Endothelial cell of umbilical vein (primary cell): Measurements from ENCODE around the gene FAM78A. TPM values are rescaled to one million over a fixed set of nuclear protein-coding genes. Genes with fewer than 3 reads are reported as not detected.

Experiments used
- BruUV-seq: library from RNA; stranded (reverse); fragments of 400-500 nt; replicated peaks from 2 replicates; lab custom pipeline; 2021; lab: Mats Ljungman, UMichigan
- CTCF ChIA-PET: fragments of 300-600, 350-600 bp; sonication (Branson Sonifier 250); formaldehyde crosslinking; loops from one replicate; lab custom pipeline; 2021; ENCODE audit warnings: antibody characterized with exemption, inconsistent platforms; lab: Charles Lee
- POLR2A ChIA-PET: fragments of 300-600, 350-600 bp; sonication (Branson Sonifier 250); formaldehyde crosslinking; loops from one replicate; lab custom pipeline; 2021; ENCODE audit warnings: antibody characterized with exemption, inconsistent platforms; lab: Charles Lee
- DNase-seq: peaks from one replicate; pipeline ENCODE4 v3.0.0-alpha.2; 2011; ENCODE audit warnings: low read depth, low spot score
- FAIRE-seq: peaks from 2 replicates; lab custom pipeline; 2011; peaks lifted over from hg19 to GRCh38; lab: Jason Lieb, UNC
- H2AFZ ChIP-seq: 2 replicates; pipeline ENCODE4 v1.6.0; 2012; ENCODE audit warnings: low read depth, low read length, control low read depth, inconsistent platforms
- H3K27ac ChIP-seq: 2 replicates; pipeline ENCODE4 v1.5.1; 2011; ENCODE audit warnings: low read depth, mild to moderate bottlenecking, control low read depth, low read length, moderate library complexity; ENCODE audit not compliant: insufficient read depth
- H3K27me3 ChIP-seq, 2 experiments: 2 replicates each; pipeline versions ENCODE4 v1.6.0 to v1.6.1; 2011; ENCODE audit warnings: low read length in 2 of 2, mixed read lengths in 1 of 2; ENCODE audit not compliant: control insufficient read depth in 2 of 2, insufficient read depth in 2 of 2
- H3K36me3 ChIP-seq, 2 experiments: 2 replicates in 1 of 2; 3 replicates in 1 of 2; pipeline ENCODE4 v1.5.1; 2011; ENCODE audit warnings: low read length in 2 of 2, mild to moderate bottlenecking in 1 of 2, moderate library complexity in 1 of 2; ENCODE audit not compliant: control insufficient read depth in 2 of 2, insufficient read depth in 2 of 2; ENCODE audit errors: extremely low read depth in 1 of 2
- H3K4me1 ChIP-seq: 3 replicates; pipeline ENCODE4 v1.5.1; 2011; ENCODE audit warnings: mild to moderate bottlenecking, low read length; ENCODE audit not compliant: control insufficient read depth, insufficient read depth; ENCODE audit errors: extremely low read depth
- H3K4me2 ChIP-seq: 2 replicates; pipeline ENCODE4 v1.6.1; 2011; ENCODE audit warnings: low read length, control low read depth, mixed read lengths; ENCODE audit not compliant: insufficient read depth
- H3K4me3 ChIP-seq, 3 experiments: fragments of 200-600 bp in 1 of 3; sonication (generic), shearing (Covaris generic) in 1 of 3; replicated peaks in 1 of 3; 2 replicates each; pipeline ENCODE4 v1.5.1; 2011 to 2016; ENCODE audit warnings: control low read depth in 3 of 3, low read length in 3 of 3, mild to moderate bottlenecking in 2 of 3, inconsistent platforms in 1 of 3, low read depth in 1 of 3, moderate library complexity in 1 of 3; ENCODE audit not compliant: insufficient read depth in 1 of 3
- H3K79me2 ChIP-seq: 2 replicates; pipeline ENCODE4 v1.6.0; 2012; ENCODE audit warnings: low read length, inconsistent platforms; ENCODE audit not compliant: control insufficient read depth, insufficient read depth
- H3K9ac ChIP-seq: replicated peaks from 2 replicates; pipeline ENCODE3; 2011; ENCODE audit warnings: low read length, control low read depth; ENCODE audit not compliant: insufficient read depth; ENCODE audit errors: extremely low read depth
- H3K9me1 ChIP-seq: replicated peaks from 3 replicates; pipeline ENCODE4 v1.6.0; 2011; ENCODE audit warnings: mild to moderate bottlenecking, low read length; ENCODE audit not compliant: control insufficient read depth, insufficient read depth; ENCODE audit errors: extremely low read depth
- H3K9me3 ChIP-seq: replicated peaks from 2 replicates; pipeline ENCODE4 v1.5.1; 2012; ENCODE audit warnings: low read length, inconsistent platforms; ENCODE audit not compliant: control insufficient read depth, insufficient read depth
- H4K20me1 ChIP-seq: replicated peaks from 2 replicates; pipeline ENCODE3; 2011; ENCODE audit warnings: mild to moderate bottlenecking, low read length; ENCODE audit not compliant: control insufficient read depth, insufficient read depth; ENCODE audit errors: extremely low read depth
- EZH2 ChIP-seq: IDR thresholded peaks from 2 replicates; pipeline ENCODE4 v1.6.1; 2012; ENCODE audit warnings: borderline replicate concordance, low read depth, mild to moderate bottlenecking, moderate library complexity, low read length, inconsistent platforms; ENCODE audit not compliant: severe bottlenecking
- FOS ChIP-seq: IDR thresholded peaks from 2 replicates; pipeline ENCODE4 v1.6.1; 2011; ENCODE audit warnings: mild to moderate bottlenecking, low read length, moderate library complexity, borderline replicate concordance; ENCODE audit not compliant: insufficient read depth
- GATA2 ChIP-seq: IDR thresholded peaks from 2 replicates; pipeline ENCODE4 v1.7.0; 2011; ENCODE audit warnings: low read depth, mild to moderate bottlenecking, moderate library complexity, mixed read lengths, low read length; ENCODE audit not compliant: insufficient read length, insufficient read depth
- JUN ChIP-seq: IDR thresholded peaks from 2 replicates; pipeline ENCODE4 v1.6.1; 2011; ENCODE audit warnings: borderline replicate concordance, low read depth; ENCODE audit not compliant: insufficient read length, insufficient read depth
- MYC ChIP-seq: IDR thresholded peaks from one replicate; pipeline ENCODE4 v1.6.1; 2011; ENCODE audit warnings: mild to moderate bottlenecking, low read depth, low read length
- POLR2A ChIP-seq: IDR thresholded peaks from 2 replicates; pipeline ENCODE4 v1.6.1; 2012; ENCODE audit warnings: low read depth, mild to moderate bottlenecking, control low read depth, low read length
- POLR2AphosphoS5 ChIP-seq: IDR thresholded peaks from 2 replicates; pipeline ENCODE4 v1.6.1; 2012; ENCODE audit warnings: low read depth, mild to moderate bottlenecking, control low read depth, low read length, moderate library complexity; ENCODE audit not compliant: insufficient read depth
- dilution Hi-C: fragments of 300-500 bp; cut with MboI; formaldehyde crosslinking; loops from one replicate; pipeline ENCODE4 v1.15.0; 2019; ENCODE audit warnings: low sequenced_read_pairs; ENCODE audit not compliant: extremely low pct_ligation_motif_present
- intact Hi-C: fragments of 100-400 bp; cut with micrococcal nuclease; formaldehyde crosslinking; loops from one replicate; pipeline ENCODE4 v1.10.0; 2022
- polyA plus RNA-seq, 4 experiments: library from polyadenylated mRNA; depleted of rRNA in 3 of 4; stranded (reverse) in 3 of 4; unstranded in 1 of 4; fragments of >200 nt; gene quantifications; 2 replicates each; pipeline versions ENCODE4 v1.2.1 to v1.2.3, GENCODE V29; 2011 to 2012; ENCODE audit warnings: missing spikeins in 1 of 4
- total RNA-seq: library from RNA; stranded (reverse); gene quantifications from 2 replicates; pipeline ENCODE4 v1.2.3, GENCODE V29; 2021
- TF ChIP-seq, protein P1 (sequence below), 2 donors: IDR thresholded peaks; 1 replicate in 1 of 2; 2 replicates in 1 of 2; pipeline ENCODE4 v1.5.1; 2011; ENCODE audit warnings: low read length in 2 of 2, mild to moderate bottlenecking in 2 of 2, moderate library complexity in 2 of 2, control low read depth in 1 of 2, inconsistent platforms in 1 of 2, low read depth in 1 of 2; ENCODE audit not compliant: insufficient read depth in 1 of 2; ENCODE audit errors: extremely low read depth in 1 of 2
- TF ChIP-seq, protein P2 (sequence below): IDR thresholded peaks from 2 replicates; pipeline ENCODE4 v1.6.1; 2011; ENCODE audit not compliant: insufficient read depth, insufficient read length

The FAM78A gene
- total and polyA plus RNA-seq, 2 donors (not counting 3 experiments of a cell fraction or from before 2014, with no cell fraction given) = 34.0 to 37.4 TPM

DNA sequence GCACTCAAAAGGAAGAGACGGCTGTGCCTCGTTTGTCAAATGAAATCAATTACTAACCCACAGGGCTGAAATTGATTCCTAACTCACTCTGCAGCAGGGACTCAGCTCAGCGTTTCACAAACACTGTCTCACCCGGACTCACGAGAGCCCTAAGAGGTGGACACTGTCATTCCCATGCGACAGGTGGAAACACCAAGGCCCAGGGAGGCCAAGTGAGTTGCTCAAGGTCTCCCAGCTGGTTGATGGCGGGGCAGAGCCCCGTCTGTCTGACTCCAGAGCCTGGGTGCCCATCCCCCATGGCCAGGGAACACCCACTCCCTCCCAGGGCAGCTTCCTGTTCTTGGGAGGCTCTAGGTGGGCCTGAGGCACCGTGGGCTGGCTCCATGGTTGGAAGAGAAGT, 11.9 kb upstream of the FAM78A start:
- Histone ChIP-seq H3K27me3 (peaks cover 1 to 8% of the 10 kb centered on the region in 2 experiments), H3K9ac (no peak overlapping the region), H3K36me3 (no peaks in the 10 kb centered on the region), H3K9me1 (no peaks in the 10 kb centered on the region), H4K20me1 (no peaks in the 10 kb centered on the region), H3K4me1 (no peaks in the 10 kb centered on the region), H2AFZ (no peak overlapping the region), H3K79me2 (no peaks in the 10 kb centered on the region), H3K27ac (no peak overlapping the region), H3K4me2 (no peak overlapping the region), H3K9me3 (no peaks in the 10 kb centered on the region), H3K4me3 (no peak overlapping the region)
- CTCF ChIA-PET = interaction anchor here (0.9 kb wide), 2 partner anchors 9 to 15 kb away, joined by 3 read pairs; no protein-coding TSS in a partner anchor
- dilution Hi-C loops (no loop called here), intact Hi-C loops (no loop called here)
- TF ChIP-seq MYC = no peak
- no peak for TF ChIP-seq POLR2A
- no peak for TF ChIP-seq JUN
- TF ChIP-seq GATA2 = no peak
- TF ChIP-seq, protein P1, sequence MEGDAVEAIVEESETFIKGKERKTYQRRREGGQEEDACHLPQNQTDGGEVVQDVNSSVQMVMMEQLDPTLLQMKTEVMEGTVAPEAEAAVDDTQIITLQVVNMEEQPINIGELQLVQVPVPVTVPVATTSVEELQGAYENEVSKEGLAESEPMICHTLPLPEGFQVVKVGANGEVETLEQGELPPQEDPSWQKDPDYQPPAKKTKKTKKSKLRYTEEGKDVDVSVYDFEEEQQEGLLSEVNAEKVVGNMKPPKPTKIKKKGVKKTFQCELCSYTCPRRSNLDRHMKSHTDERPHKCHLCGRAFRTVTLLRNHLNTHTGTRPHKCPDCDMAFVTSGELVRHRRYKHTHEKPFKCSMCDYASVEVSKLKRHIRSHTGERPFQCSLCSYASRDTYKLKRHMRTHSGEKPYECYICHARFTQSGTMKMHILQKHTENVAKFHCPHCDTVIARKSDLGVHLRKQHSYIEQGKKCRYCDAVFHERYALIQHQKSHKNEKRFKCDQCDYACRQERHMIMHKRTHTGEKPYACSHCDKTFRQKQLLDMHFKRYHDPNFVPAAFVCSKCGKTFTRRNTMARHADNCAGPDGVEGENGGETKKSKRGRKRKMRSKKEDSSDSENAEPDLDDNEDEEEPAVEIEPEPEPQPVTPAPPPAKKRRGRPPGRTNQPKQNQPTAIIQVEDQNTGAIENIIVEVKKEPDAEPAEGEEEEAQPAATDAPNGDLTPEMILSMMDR (IDR thresholded peaks at IDR 0.05; ENCODE audit: extremely low read depth in 1 of 2, insufficient read depth in 1 of 2, low read depth in 1 of 2, low read length in 2 of 2) = no peak
- TF ChIP-seq, protein P2, sequence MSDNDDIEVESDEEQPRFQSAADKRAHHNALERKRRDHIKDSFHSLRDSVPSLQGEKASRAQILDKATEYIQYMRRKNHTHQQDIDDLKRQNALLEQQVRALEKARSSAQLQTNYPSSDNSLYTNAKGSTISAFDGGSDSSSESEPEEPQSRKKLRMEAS = no peak
- TF ChIP-seq FOS = no peak
- no peak for TF ChIP-seq EZH2
- no peak for TF ChIP-seq POLR2AphosphoS5
- BruUV-seq = no TSS peak
- FAIRE-seq = no peak
- no peak for DNase-seq
- POLR2A ChIA-PET = no interaction called here
